Hepatocyte (in vitro differentiated cells): ENCODE measurements around the gene RER1. TPM values are rescaled to one million over a fixed set of nuclear protein-coding genes. Genes with fewer than 3 reads are reported as not detected.
A peak's percentile ranks its signal among the peaks of the same experiment; 100 is the strongest.

Experiments used
- DNase-seq: peaks from one replicate; pipeline ENCODE4 v3.0.0-alpha.2; 2016; ENCODE audit warnings: low spot score
- H2AFZ ChIP-seq: fragments of 200-600 bp; sonication (generic); 2 replicates; pipeline ENCODE4 v1.6.0; 2016; ENCODE audit warnings: antibody characterized with exemption, mild to moderate bottlenecking
- H3K27ac ChIP-seq: fragments of 200-600 bp; sonication (generic); 2 replicates; pipeline ENCODE4 v1.5.1; 2016; ENCODE audit warnings: mild to moderate bottlenecking
- H3K27me3 ChIP-seq: fragments of 200-600 bp; sonication (generic); 2 replicates; pipeline ENCODE4 v1.6.1; 2016
- H3K36me3 ChIP-seq: fragments of 200-600 bp; sonication (generic); replicated peaks from 2 replicates; pipeline ENCODE4 v1.5.1; 2016; ENCODE audit warnings: low read depth; ENCODE audit not compliant: insufficient read depth
- H3K4me1 ChIP-seq: fragments of 200-600 bp; sonication (generic); 2 replicates; pipeline ENCODE4 v1.5.1; 2016; ENCODE audit warnings: mild to moderate bottlenecking, moderate library complexity; ENCODE audit not compliant: insufficient read depth
- H3K4me2 ChIP-seq: fragments of 200-600 bp; sonication (generic); 2 replicates; pipeline ENCODE4 v1.6.0; 2016
- H3K4me3 ChIP-seq: fragments of 200-600 bp; sonication (generic); 2 replicates; pipeline ENCODE4 v1.5.1; 2016; ENCODE audit warnings: mild to moderate bottlenecking
- H3K79me2 ChIP-seq: fragments of 200-600 bp; sonication (generic); 2 replicates; pipeline ENCODE4 v1.6.0; 2017; ENCODE audit warnings: mild to moderate bottlenecking
- H3K9me2 ChIP-seq: fragments of 200-600 bp; sonication (generic); replicated peaks from 2 replicates; pipeline ENCODE4 v1.6.0; 2017; ENCODE audit warnings: mild to moderate bottlenecking; ENCODE audit not compliant: insufficient read depth
- H3K9me3 ChIP-seq: fragments of 200-600 bp; sonication (generic); 2 replicates; pipeline ENCODE4 v1.5.1; 2016; ENCODE audit warnings: low read depth, mild to moderate bottlenecking
- H4K20me1 ChIP-seq: fragments of 200-600 bp; sonication (generic); 2 replicates; pipeline ENCODE4 v1.6.0; 2016; ENCODE audit warnings: mild to moderate bottlenecking; ENCODE audit not compliant: insufficient read depth, poor library complexity, severe bottlenecking
- CTCF ChIP-seq: fragments of 200-600 bp; sonication (generic); IDR thresholded peaks from 2 replicates; pipeline ENCODE4 v1.5.1; 2016; ENCODE audit warnings: antibody characterized with exemption, mild to moderate bottlenecking; ENCODE audit not compliant: poor library complexity
- EZH2 ChIP-seq: fragments of 200-600 bp; sonication (generic); IDR thresholded peaks from 2 replicates; pipeline ENCODE4 v1.6.1; 2016; ENCODE audit warnings: antibody characterized with exemption, mild to moderate bottlenecking, borderline replicate concordance
- EZH2phosphoT487 ChIP-seq: fragments of 200-600 bp; sonication (generic); IDR thresholded peaks from one replicate; pipeline ENCODE4 v1.6.1; 2018; ENCODE audit warnings: antibody characterized with exemption, mild to moderate bottlenecking, low read depth, moderate library complexity; ENCODE audit not compliant: unreplicated experiment, severe bottlenecking
- WGBS: methylation state at CpG from one replicate; pipeline ENCODE4 v1.1.6; 2016; ENCODE audit warnings: low lambda C conversion rate; ENCODE audit errors: missing lambda C conversion rate; 5-methylcytosine and 5-hydroxymethylcytosine counted together
- polyA plus RNA-seq: library from polyadenylated mRNA; unstranded; fragments of >200 nt; fragmentation: Nextera tagmentation; extraction: Ambion mirVana; gene quantifications from 2 replicates; pipeline ENCODE4 v1.2.1, GENCODE V29; 2016
- total RNA-seq: library from RNA; depleted of rRNA; stranded (reverse); fragments of >200 nt; gene quantifications from 2 replicates; pipeline ENCODE4 v1.2.3, GENCODE V29; 2014

RER1 gene
- total and polyA plus RNA-seq, 2 experiments from 2014 or later: 123 to 237 TPM

DNA sequence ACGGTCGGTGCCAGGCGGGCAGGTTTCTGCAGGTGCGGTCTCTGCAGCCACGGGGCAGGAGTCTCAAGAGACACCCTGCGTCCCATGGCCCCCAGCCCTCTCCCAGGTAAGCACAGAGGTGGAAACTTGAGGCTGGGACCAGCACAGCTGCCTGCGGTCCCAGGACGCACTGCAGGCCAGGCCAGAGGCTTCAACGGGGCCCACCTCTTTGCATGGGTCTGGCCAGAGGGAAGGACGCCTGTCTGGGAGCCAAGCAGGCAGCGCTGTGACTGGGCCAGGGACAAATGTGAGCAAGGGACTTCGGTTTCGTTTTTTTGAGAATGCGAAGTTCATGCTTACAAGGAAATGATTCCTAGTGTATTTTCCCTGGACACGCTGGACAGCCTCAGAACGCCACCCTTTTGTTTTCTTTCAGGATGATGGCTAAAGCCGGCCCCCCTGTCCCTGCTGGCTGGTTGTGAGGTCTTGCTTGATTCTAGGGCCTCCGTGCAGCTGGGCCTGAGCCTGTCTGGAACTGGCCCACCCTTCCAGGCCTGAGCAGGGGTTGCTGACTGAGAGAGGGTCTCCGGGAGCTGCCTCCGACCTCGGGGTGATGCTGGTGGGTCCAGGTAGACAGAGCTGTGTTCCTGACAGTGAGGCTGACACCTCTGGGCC, 38.6 kb upstream of the RER1 start:
- no peak overlapping the region for H2AFZ ChIP-seq
- no peak for DNase-seq
- H3K9me3 ChIP-seq: no peaks in the 10 kb centered on the region
- H3K27me3 ChIP-seq: no peaks in the 10 kb centered on the region
- no peaks in the 10 kb centered on the region for H3K4me1 ChIP-seq
- TF ChIP-seq EZH2 (no peak), EZH2phosphoT487 (no peak), CTCF (no peak)
- no peaks in the 10 kb centered on the region for H4K20me1 ChIP-seq
- H3K4me3 ChIP-seq: no peak overlapping the region
- H3K36me3 ChIP-seq: no peaks in the 10 kb centered on the region
- H3K9me2 ChIP-seq: no peaks in the 10 kb centered on the region
- H3K79me2 ChIP-seq: no peaks in the 10 kb centered on the region
- 88% methylated on average over 21 of the region's 21 CpGs for WGBS
- no peak overlapping the region for H3K4me2 ChIP-seq
- no peak overlapping the region for H3K27ac ChIP-seq

GRCh38 chr1:2353551-2354438, 37.8 kb upstream of the RER1 start:
- no peak overlapping the region for H3K4me2 ChIP-seq
- no peaks in the 10 kb centered on the region for H3K79me2 ChIP-seq
- DNase-seq: no peak
- H3K27ac ChIP-seq: no peak overlapping the region
- no peaks in the 10 kb centered on the region for H3K9me3 ChIP-seq
- 91% methylated on average over 28 of the region's 28 CpGs for WGBS
- H3K9me2 ChIP-seq: no peaks in the 10 kb centered on the region
- H3K27me3 ChIP-seq: no peaks in the 10 kb centered on the region
- H4K20me1 ChIP-seq: no peaks in the 10 kb centered on the region
- H3K4me1 ChIP-seq: no peaks in the 10 kb centered on the region
- TF ChIP-seq EZH2 (no peak), CTCF (no peak), EZH2phosphoT487 (no peak)
- H2AFZ ChIP-seq: no peak overlapping the region
- no peak overlapping the region for H3K4me3 ChIP-seq
- H3K36me3 ChIP-seq: no peaks in the 10 kb centered on the region

GRCh38 chr1:2354511-2355372, 36.9 kb upstream of the RER1 start:
- Histone ChIP-seq H3K4me2 (peak overlapping the region; percentile 29), H3K36me3 (no peaks in the 10 kb centered on the region), H3K27ac (peak overlapping the region; percentile 61), H3K27me3 (no peaks in the 10 kb centered on the region), H3K79me2 (no peaks in the 10 kb centered on the region), H3K9me2 (no peaks in the 10 kb centered on the region), H3K4me3 (no peak overlapping the region), H3K4me1 (no peaks in the 10 kb centered on the region), H3K9me3 (no peaks in the 10 kb centered on the region), H4K20me1 (no peaks in the 10 kb centered on the region), H2AFZ (no peak overlapping the region)
- TF ChIP-seq EZH2phosphoT487 (no peak), EZH2 (no peak), CTCF (no peak)
- 75% methylated on average over 37 of the region's 38 CpGs for WGBS
- DNase-seq: peak; percentile 31
